ENCODE measurements around the gene CDH23.
"Not testable (repeated sequence)": the region's sequence is repeated elsewhere in the genome, so short reads cannot be mapped to it uniquely, and the experiment has no call there.

CDH23 gene

GRCh38 chr10:71850743-71851464, 454.2 kb downstream of the CDH23 start, which contains the start of gene PSAP:
PSAP (minus strand) TSS chr10:71851251; CDS start chr10:71851221, 30 bp downstream.
- DNase-seq (ENCODE audit: low read depth in 2 of 2), result peak; percentile 98

- DNase-seq (ENCODE audit: low read depth in 2 of 2), result not testable (repeated sequence)
Observed at GRCh38 chr10:71851465-71852095, 454.9 kb downstream of the CDH23 start.

- no peak for DNase-seq (ENCODE audit: low read depth in 2 of 2)
Observed at GRCh38 chr10:71852355-71852937, 455.7 kb downstream of the CDH23 start.

GRCh38 chr10:71854031-71854430, 457.3 kb downstream of the CDH23 start:
- DNase-seq (ENCODE audit: low read depth in 2 of 2), result no peak

- no peak for DNase-seq (ENCODE audit: low read depth in 2 of 2)
Observed at GRCh38 chr10:71856619-71857018, 459.9 kb downstream of the CDH23 start.

GRCh38 chr10:71857934-71858890, 461.5 kb downstream of the CDH23 start:
- no peak for DNase-seq (ENCODE audit: low read depth in 2 of 2)

GRCh38 chr10:71860243-71861029, 463.7 kb downstream of the CDH23 start:
- DNase-seq (ENCODE audit: low read depth in 2 of 2), result peak in 1 of 2 donors; percentile 16

- no peak for DNase-seq (ENCODE audit: low read depth in 2 of 2)
Observed at GRCh38 chr10:71863203-71863602, 466.5 kb downstream of the CDH23 start.

GRCh38 chr10:71864911-71865361, 468.2 kb downstream of the CDH23 start:
- no peak for DNase-seq (ENCODE audit: low read depth in 2 of 2)

Measured in stimulated activated CD4-positive, alpha-beta T cell treated with anti-CD3 and anti-CD28 coated beads, Interleukin-1b, Interleukin-23, amount 100 ng/mL, for 4 hours (primary cell).